Keratinocyte (primary cell): ENCODE measurements around the gene OR2D3.

Experiments used
- CTCF ChIP-seq, 3 experiments: IDR thresholded peaks in 1 of 3; conservative IDR thresholded peaks in 1 of 3; optimal IDR thresholded peaks in 1 of 3; 2 replicates in 2 of 3; 3 replicates in 1 of 3; pipeline versions ENCODE3 to v1.5.1; 2011; ENCODE audit warnings: low read length in 3 of 3, mild to moderate bottlenecking in 3 of 3, moderate library complexity in 2 of 3, control low read depth in 1 of 3, inconsistent platforms in 1 of 3; ENCODE audit not compliant: insufficient read depth in 2 of 3; ENCODE audit errors: extremely low read depth in 1 of 3
- EZH2 ChIP-seq: IDR thresholded peaks from one replicate; pipeline ENCODE4 v1.6.1; 2012; ENCODE audit warnings: inconsistent platforms, mild to moderate bottlenecking, low read length, moderate library complexity

GRCh38 chr11:6962141-6962540 is 41.3 kb downstream of the OR2D3 start:
- no peak for TF ChIP-seq CTCF (optimal IDR thresholded peaks at IDR 0.05 in 1 of 3, IDR thresholded peaks at IDR 0.05 in 1 of 3, conservative IDR thresholded peaks at IDR 0.05 in 1 of 3; ENCODE audit: extremely low read depth in 1 of 3, insufficient read depth in 2 of 3, low read length in 3 of 3)
- TF ChIP-seq EZH2 = no peak
